ENCODE data around the gene CNST.

- no peak for TF ChIP-seq ZNF274 (IDR thresholded peaks at IDR 0.05; ENCODE audit: low read depth, low read length)
- no peak for TF ChIP-seq YY1 (IDR thresholded peaks at IDR 0.05; ENCODE audit: insufficient read depth, insufficient read length)
These were observed 47.0 kb downstream of the CNST start for GRCh38 chr1:246613096-246613758.

All from NT2/D1 (cell line).